ENCODE results near the gene EXOSC10.
"Not testable (repeated sequence)": the region's sequence is repeated elsewhere in the genome, so short reads cannot be mapped to it uniquely, and the experiment has no call there.

The EXOSC10 gene

GRCh38 chr1:11042995-11043874 is 56.4 kb downstream of the EXOSC10 start:
- no peak for DNase-seq (ENCODE audit: low read depth, low spot score)
- CTCF ChIA-PET = no interaction called here
- TF ChIP-seq CTCF (IDR thresholded peaks at IDR 0.05; ENCODE audit: insufficient read depth, low read length, missing control alignments) = no peak
- no peak overlapping the region for H3K4me3 ChIP-seq (ENCODE audit: low read depth, low read length)
- POLR2A ChIA-PET = no interaction called here

- CTCF ChIA-PET = no interaction called here
- POLR2A ChIA-PET = no interaction called here
Measured at GRCh38 chr1:11042065-11042464, 57.6 kb downstream of the EXOSC10 start.

GRCh38 chr1:11041048-11041447 is 58.6 kb downstream of the EXOSC10 start:
- ChIA-PET POLR2A (no interaction called here), CTCF (interaction anchor here (0.7 to 5.9 kb wide), 3 partner anchors 11 to 602 kb away, joined by 3 to 161 read pairs (median 6); partner anchors contain the start of gene MASP2)
- TF ChIP-seq CTCF (IDR thresholded peaks at IDR 0.05; ENCODE audit: insufficient read depth, low read length, missing control alignments) = no peak
- H3K4me3 ChIP-seq (ENCODE audit: low read depth, low read length) = no peak overlapping the region
- DNase-seq (ENCODE audit: low read depth, low spot score) = no peak

More at GRCh38 chr1:11042065-11042464, 57.6 kb downstream of the EXOSC10 start:
- no peak for DNase-seq (ENCODE audit: low read depth, low spot score)
- H3K4me3 ChIP-seq (ENCODE audit: low read depth, low read length) = no peak overlapping the region
- TF ChIP-seq CTCF (IDR thresholded peaks at IDR 0.05; ENCODE audit: insufficient read depth, low read length, missing control alignments) = no peak

GRCh38 chr1:11040105-11040429 is 59.6 kb downstream of the EXOSC10 start:
- POLR2A ChIA-PET = not testable (repeated sequence)
- CTCF ChIA-PET = interaction anchor here (0.6 to 5.9 kb wide), 3 partner anchors 10 to 176 kb away, joined by 3 to 161 read pairs (median 6); partner anchors contain the start of gene MASP2

GRCh38 chr1:11039351-11040104 is 60.1 kb downstream of the EXOSC10 start:
- no peak overlapping the region for H3K4me3 ChIP-seq (ENCODE audit: low read depth, low read length)
- no peak for TF ChIP-seq CTCF (IDR thresholded peaks at IDR 0.05; ENCODE audit: insufficient read depth, low read length, missing control alignments)
- no peak for DNase-seq (ENCODE audit: low read depth, low spot score)
- POLR2A ChIA-PET = no interaction called here
- CTCF ChIA-PET = interaction anchor here (1.3 to 5.9 kb wide), 10 partner anchors 9 to 681 kb away, joined by 3 to 311 read pairs (median 29); partner anchors contain the start of genes FBXO2, MASP2 and SRM

More at GRCh38 chr1:11040105-11040429, 59.6 kb downstream of the EXOSC10 start:
- DNase-seq (ENCODE audit: low read depth, low spot score); H3K4me3 ChIP-seq (ENCODE audit: low read depth, low read length): not testable (repeated sequence)

GRCh38 chr1:11037740-11038182 is 61.9 kb downstream of the EXOSC10 start:
- TF ChIP-seq CTCF (IDR thresholded peaks at IDR 0.05; ENCODE audit: insufficient read depth, low read length, missing control alignments) = peak; percentile 92
- CTCF ChIA-PET = interaction anchor here (0.6 to 5.9 kb wide), 83 partner anchors 8 to 1112 kb away, joined by 3 to 311 read pairs (median 6); partner anchors contain the start of genes FBXO2, FBXO6, MASP2 and MTOR
- no peak overlapping the region for H3K4me3 ChIP-seq (ENCODE audit: low read depth, low read length)
- POLR2A ChIA-PET = interaction anchor here (1.3 to 1.8 kb wide), 2 partner anchors 14 to 871 kb away, joined by 5 to 9 read pairs; no protein-coding TSS in a partner anchor
- DNase-seq (ENCODE audit: low read depth, low spot score) = peak; percentile 45

- H3K4me3 ChIP-seq (ENCODE audit: low read depth, low read length) = not testable (repeated sequence)
- POLR2A ChIA-PET = interaction anchor here (1.3 to 1.8 kb wide), 2 partner anchors 14 to 872 kb away, joined by 5 to 9 read pairs; no protein-coding TSS in a partner anchor
Measured at GRCh38 chr1:11037019-11037739, 62.5 kb downstream of the EXOSC10 start.

More at GRCh38 chr1:11037019-11037739, 62.5 kb downstream of the EXOSC10 start:
- CTCF ChIA-PET = interaction anchor here (0.6 to 5.9 kb wide), 76 partner anchors 7 to 1113 kb away, joined by 3 to 311 read pairs (median 6); partner anchors contain the start of genes FBXO2, FBXO6, MASP2 and MTOR
- not testable (repeated sequence) for DNase-seq (ENCODE audit: low read depth, low spot score)

Measured in AG04449 (cell line).